ENCODE measurements around the gene KCTD20. TPM values are rescaled to one million over a fixed set of nuclear protein-coding genes. Genes with fewer than 3 reads are reported as not detected.

The KCTD20 gene
- total RNA-seq, 1 donor from 2014 or later = 41.3 TPM

GRCh38 chr6:36515844-36516243, 73.0 kb downstream of the KCTD20 start:
- no peaks in the 10 kb centered on the region for H3K79me2 ChIP-seq (ENCODE audit: low read depth)
- no peaks in the 10 kb centered on the region for H3K27me3 ChIP-seq
- no peak for TF ChIP-seq EZH2 (IDR thresholded peaks at IDR 0.05)
- no peak for TF ChIP-seq EZH2phosphoT487 (IDR thresholded peaks at IDR 0.05)
- no peak for TF ChIP-seq CTCF (IDR thresholded peaks at IDR 0.05)
- no peaks in the 10 kb centered on the region for H3K27me3 Mint-ChIP-seq (ENCODE audit: insufficient read depth, low read depth)
- no peak overlapping the region for H3K4me2 ChIP-seq
- no peak for DNase-seq (ENCODE audit: low spot score)
- no peaks in the 10 kb centered on the region for H3K4me1 Mint-ChIP-seq
- no peaks in the 10 kb centered on the region for H3K9me3 ChIP-seq (ENCODE audit: low read depth)
- no peak overlapping the region for H3K4me3 Mint-ChIP-seq
- H2AFZ ChIP-seq (replicated peaks) = no peak overlapping the region
- peaks cover 7% of the 10 kb centered on the region for H4K20me1 ChIP-seq (ENCODE audit: low read depth)
- H3K36me3 Mint-ChIP-seq = peaks cover 27% of the 10 kb centered on the region
- H3K27ac Mint-ChIP-seq = no peak overlapping the region
- H3K9me3 Mint-ChIP-seq = no peaks in the 10 kb centered on the region
- no peaks in the 10 kb centered on the region for H3F3A ChIP-seq (ENCODE audit: low read depth)
- no peaks in the 10 kb centered on the region for H3K4me1 ChIP-seq
- no peak overlapping the region for H3K9ac ChIP-seq
- peaks cover 14% of the 10 kb centered on the region for H3K36me3 ChIP-seq
- H3K4me3 ChIP-seq = no peak overlapping the region
- no peak overlapping the region for H3K27ac ChIP-seq

- Mint-ChIP-seq H3K4me1 (no peaks in the 10 kb centered on the region), H3K4me3 (no peak overlapping the region), H3K9me3 (no peaks in the 10 kb centered on the region), H3K27ac (no peak overlapping the region), H3K36me3 (peaks cover 24% of the 10 kb centered on the region), H3K27me3 (ENCODE audit: insufficient read depth, low read depth) (no peaks in the 10 kb centered on the region)
- Histone ChIP-seq H3K9me3 (ENCODE audit: low read depth) (no peaks in the 10 kb centered on the region), H3K4me3 (no peak overlapping the region), H3K79me2 (ENCODE audit: low read depth) (no peaks in the 10 kb centered on the region), H3K27me3 (no peaks in the 10 kb centered on the region), H3K4me1 (no peaks in the 10 kb centered on the region), H3F3A (ENCODE audit: low read depth) (no peaks in the 10 kb centered on the region), H3K27ac (no peak overlapping the region), H3K9ac (no peak overlapping the region), H3K36me3 (peaks cover 19% of the 10 kb centered on the region), H3K4me2 (no peak overlapping the region), H4K20me1 (ENCODE audit: low read depth) (peaks cover 7% of the 10 kb centered on the region), H2AFZ (replicated peaks) (no peak overlapping the region)
- no peak for DNase-seq (ENCODE audit: low spot score)
- TF ChIP-seq EZH2phosphoT487 (IDR thresholded peaks at IDR 0.05) (no peak), EZH2 (IDR thresholded peaks at IDR 0.05) (no peak), CTCF (IDR thresholded peaks at IDR 0.05) (no peak)
These were observed 73.8 kb downstream of the KCTD20 start for GRCh38 chr6:36516559-36516958.

- Histone ChIP-seq H3K4me2 (no peak overlapping the region), H3K9me3 (ENCODE audit: low read depth) (no peaks in the 10 kb centered on the region), H3K36me3 (peaks cover 23% of the 10 kb centered on the region), H4K20me1 (ENCODE audit: low read depth) (peaks cover 7% of the 10 kb centered on the region), H3K79me2 (ENCODE audit: low read depth) (no peaks in the 10 kb centered on the region), H3F3A (ENCODE audit: low read depth) (no peaks in the 10 kb centered on the region), H3K9ac (no peak overlapping the region), H3K4me1 (no peaks in the 10 kb centered on the region), H2AFZ (replicated peaks) (no peak overlapping the region), H3K27me3 (no peaks in the 10 kb centered on the region), H3K27ac (no peak overlapping the region), H3K4me3 (no peak overlapping the region)
- Mint-ChIP-seq H3K4me1 (no peaks in the 10 kb centered on the region), H3K27ac (no peak overlapping the region), H3K4me3 (no peak overlapping the region), H3K36me3 (peaks cover 26% of the 10 kb centered on the region), H3K27me3 (ENCODE audit: insufficient read depth, low read depth) (no peaks in the 10 kb centered on the region), H3K9me3 (no peaks in the 10 kb centered on the region)
- DNase-seq (ENCODE audit: low spot score) = no peak
- TF ChIP-seq CTCF (IDR thresholded peaks at IDR 0.05) (no peak), EZH2 (IDR thresholded peaks at IDR 0.05) (no peak), EZH2phosphoT487 (IDR thresholded peaks at IDR 0.05) (no peak)
These were observed 74.2 kb downstream of the KCTD20 start for GRCh38 chr6:36516988-36517387.

All from neural progenitor cell (in vitro differentiated cells).